Measurements from ENCODE around the gene AIG1.

Gene AIG1

DNA sequence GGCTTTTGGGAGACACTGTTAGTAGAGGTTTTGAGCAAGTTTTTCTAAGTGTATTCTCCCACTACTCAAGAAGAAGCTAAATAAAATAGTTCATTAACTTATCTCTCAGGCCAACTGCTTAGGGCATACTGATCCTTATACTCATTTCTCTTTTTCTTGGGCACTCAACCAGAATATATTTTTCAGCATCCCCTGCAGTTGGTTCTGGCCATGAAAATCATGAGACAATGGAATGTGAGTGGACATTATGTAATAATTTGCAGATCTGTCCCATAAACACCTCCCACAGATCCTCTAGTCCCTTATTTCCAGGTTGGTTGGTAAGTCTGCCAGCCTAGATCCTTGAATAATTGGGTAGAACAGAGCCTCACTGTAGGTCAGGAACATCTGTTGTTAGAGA, 136.7 kb downstream of the AIG1 start:
- no peak for DNase-seq (ENCODE audit: low spot score)
- in situ Hi-C loops (cut with MboI; ENCODE audit: low sequenced_read_pairs, unreplicated experiment): no loop called here
- TF ChIP-seq, protein P1, sequence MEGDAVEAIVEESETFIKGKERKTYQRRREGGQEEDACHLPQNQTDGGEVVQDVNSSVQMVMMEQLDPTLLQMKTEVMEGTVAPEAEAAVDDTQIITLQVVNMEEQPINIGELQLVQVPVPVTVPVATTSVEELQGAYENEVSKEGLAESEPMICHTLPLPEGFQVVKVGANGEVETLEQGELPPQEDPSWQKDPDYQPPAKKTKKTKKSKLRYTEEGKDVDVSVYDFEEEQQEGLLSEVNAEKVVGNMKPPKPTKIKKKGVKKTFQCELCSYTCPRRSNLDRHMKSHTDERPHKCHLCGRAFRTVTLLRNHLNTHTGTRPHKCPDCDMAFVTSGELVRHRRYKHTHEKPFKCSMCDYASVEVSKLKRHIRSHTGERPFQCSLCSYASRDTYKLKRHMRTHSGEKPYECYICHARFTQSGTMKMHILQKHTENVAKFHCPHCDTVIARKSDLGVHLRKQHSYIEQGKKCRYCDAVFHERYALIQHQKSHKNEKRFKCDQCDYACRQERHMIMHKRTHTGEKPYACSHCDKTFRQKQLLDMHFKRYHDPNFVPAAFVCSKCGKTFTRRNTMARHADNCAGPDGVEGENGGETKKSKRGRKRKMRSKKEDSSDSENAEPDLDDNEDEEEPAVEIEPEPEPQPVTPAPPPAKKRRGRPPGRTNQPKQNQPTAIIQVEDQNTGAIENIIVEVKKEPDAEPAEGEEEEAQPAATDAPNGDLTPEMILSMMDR (IDR thresholded peaks at IDR 0.05; ENCODE audit: borderline replicate concordance, control extremely low read depth, extremely low read depth, insufficient read depth, missing control alignments): no peak

DNA sequence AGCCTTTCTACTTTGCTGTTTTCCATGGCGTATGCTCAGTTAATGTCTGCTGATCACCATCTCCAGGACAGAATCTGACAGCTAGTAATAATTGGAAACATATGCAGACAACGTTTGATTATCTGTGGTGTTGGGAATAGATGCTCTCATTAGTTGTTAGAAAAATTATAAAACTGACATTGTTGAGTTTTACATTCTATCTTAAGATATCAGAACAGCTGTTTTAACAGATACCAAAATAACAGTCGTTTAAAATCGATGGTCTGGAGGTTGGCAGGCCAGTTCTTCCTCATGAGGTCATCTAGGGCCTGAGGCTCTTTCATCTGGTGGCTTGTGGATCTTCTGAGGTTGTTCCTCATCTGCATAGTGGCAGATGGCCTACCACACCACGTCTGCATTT, 137.6 kb downstream of the AIG1 start:
- no peak for DNase-seq (ENCODE audit: low spot score)
- TF ChIP-seq, protein P1 (IDR thresholded peaks at IDR 0.05; ENCODE audit: borderline replicate concordance, control extremely low read depth, extremely low read depth, insufficient read depth, missing control alignments): no peak
- in situ Hi-C loops (cut with MboI; ENCODE audit: low sequenced_read_pairs, unreplicated experiment): no loop called here

DNA sequence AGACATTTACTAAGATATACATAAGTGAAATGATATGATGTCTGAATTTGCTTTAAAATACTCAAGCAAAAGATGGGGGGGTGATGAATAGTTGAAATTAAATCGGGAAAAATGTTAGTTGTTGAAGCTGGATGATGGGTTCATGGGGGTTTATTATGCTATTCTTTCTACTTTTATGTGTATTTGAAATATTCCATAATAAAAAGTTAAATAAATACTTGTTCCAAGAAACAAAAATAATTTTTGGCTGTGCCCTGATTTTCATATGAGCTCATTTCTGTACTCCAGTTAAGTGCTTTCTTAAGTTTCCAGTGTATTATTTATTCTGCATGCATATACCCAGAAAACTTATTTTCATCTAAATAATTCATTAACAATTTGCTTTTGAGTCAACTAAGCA, 138.6 kb downstream of the AIG1 start:
- TF ChIP-seq, protein P1 (IDR thresholded peaks at IDR 0.05; ENCODE audit: borderline replicate concordance, control extremely low read depth, extremely low read depth, insufficient read depth, missing control alignments): no peak
- in situ Hi-C loops (cut with MboI; ENCODE audit: low sequenced_read_pairs, unreplicated experiment): no loop called here
- DNase-seq (ENCODE audit: low spot score): no peak

DNA sequence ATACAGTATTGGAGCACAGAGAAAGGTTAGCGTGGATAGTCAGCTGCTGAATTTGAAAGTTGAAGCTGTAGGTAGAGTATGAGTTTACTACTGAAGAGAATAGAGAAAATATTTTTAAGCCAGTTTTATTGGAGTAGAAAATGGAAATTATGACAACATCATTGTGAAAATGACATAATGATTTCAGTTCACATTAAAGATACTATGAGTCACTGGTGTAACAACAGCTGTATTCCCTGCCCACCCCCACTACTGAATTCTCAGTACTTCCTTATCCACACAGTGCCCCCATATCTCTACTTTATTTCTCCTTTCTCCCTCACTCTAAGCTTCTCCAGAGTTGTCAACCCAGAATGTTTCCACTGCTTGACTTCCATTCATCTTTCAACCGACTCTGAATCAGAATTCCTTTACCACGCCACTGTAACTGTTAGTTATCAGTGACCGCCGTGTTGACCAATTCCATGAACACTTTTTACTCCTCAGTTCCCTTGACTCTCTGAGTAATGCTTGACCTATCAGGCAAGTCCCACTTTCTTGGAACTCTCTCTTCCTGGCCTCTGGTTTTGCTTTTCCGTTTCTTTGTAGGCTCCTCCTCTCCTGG, 139.6 kb downstream of the AIG1 start:
- TF ChIP-seq, protein P1 (IDR thresholded peaks at IDR 0.05; ENCODE audit: borderline replicate concordance, control extremely low read depth, extremely low read depth, insufficient read depth, missing control alignments): no peak

DNA sequence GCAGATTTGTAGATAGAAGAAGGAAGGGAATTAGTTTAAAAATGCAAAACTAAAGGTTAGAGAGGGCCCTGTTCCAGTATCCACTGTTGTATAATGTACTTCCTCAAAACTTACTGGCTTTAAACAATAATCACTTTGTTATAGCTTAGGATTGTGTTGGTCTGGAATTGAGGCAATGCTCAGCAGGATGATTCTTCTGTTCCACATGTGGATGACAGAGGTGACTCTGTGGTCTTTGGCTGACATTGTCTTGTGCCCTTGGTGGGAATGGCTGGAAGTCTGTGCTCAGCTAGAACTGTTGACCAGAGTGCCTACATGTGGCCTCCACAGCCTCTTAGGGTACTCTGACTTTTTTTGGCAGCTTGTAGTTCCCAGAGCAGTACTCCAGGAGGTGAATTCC, 143.4 kb downstream of the AIG1 start:
- in situ Hi-C loops (cut with MboI; ENCODE audit: low sequenced_read_pairs, unreplicated experiment): no loop called here
- no peak for DNase-seq (ENCODE audit: low spot score)
- TF ChIP-seq, protein P1 (IDR thresholded peaks at IDR 0.05; ENCODE audit: borderline replicate concordance, control extremely low read depth, extremely low read depth, insufficient read depth, missing control alignments): no peak

More for the DNA sequence above, 139.6 kb downstream of the AIG1 start:
- DNase-seq (ENCODE audit: low spot score): no peak
- in situ Hi-C loops (cut with MboI; ENCODE audit: low sequenced_read_pairs, unreplicated experiment): no loop called here

DNA sequence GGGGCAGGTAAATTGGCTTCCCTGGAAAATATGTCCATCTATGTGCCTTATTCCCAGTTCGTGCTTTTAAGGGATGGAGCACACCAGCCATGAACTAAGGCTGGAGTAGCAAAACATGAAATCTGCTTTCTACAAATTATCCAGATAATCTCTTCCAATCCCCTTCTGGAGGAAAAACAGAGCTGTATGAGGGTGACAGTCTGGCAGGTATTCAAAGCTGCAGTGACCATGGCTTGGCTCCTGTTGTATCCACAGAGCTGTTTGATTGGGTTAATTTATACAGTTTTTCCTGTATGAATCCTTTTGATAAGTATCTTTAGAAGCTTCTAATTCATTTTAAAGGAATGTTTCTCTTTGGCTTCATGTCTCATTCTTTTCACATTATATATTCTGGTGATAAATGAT, 144.4 kb downstream of the AIG1 start:
- no peak for DNase-seq (ENCODE audit: low spot score)
- TF ChIP-seq, protein P1 (IDR thresholded peaks at IDR 0.05; ENCODE audit: borderline replicate concordance, control extremely low read depth, extremely low read depth, insufficient read depth, missing control alignments): no peak
- in situ Hi-C loops (cut with MboI; ENCODE audit: low sequenced_read_pairs, unreplicated experiment): no loop called here
